D341Med (cell line): ENCODE data around the gene DSG4.
A peak's percentile ranks its signal among the peaks of the same experiment; 100 is the strongest.

ENCODE experiments used
- DNase-seq: peaks from one replicate; pipeline ENCODE4 v3.0.0; 2012; ENCODE audit warnings: low spot score

The DSG4 gene

DNA sequence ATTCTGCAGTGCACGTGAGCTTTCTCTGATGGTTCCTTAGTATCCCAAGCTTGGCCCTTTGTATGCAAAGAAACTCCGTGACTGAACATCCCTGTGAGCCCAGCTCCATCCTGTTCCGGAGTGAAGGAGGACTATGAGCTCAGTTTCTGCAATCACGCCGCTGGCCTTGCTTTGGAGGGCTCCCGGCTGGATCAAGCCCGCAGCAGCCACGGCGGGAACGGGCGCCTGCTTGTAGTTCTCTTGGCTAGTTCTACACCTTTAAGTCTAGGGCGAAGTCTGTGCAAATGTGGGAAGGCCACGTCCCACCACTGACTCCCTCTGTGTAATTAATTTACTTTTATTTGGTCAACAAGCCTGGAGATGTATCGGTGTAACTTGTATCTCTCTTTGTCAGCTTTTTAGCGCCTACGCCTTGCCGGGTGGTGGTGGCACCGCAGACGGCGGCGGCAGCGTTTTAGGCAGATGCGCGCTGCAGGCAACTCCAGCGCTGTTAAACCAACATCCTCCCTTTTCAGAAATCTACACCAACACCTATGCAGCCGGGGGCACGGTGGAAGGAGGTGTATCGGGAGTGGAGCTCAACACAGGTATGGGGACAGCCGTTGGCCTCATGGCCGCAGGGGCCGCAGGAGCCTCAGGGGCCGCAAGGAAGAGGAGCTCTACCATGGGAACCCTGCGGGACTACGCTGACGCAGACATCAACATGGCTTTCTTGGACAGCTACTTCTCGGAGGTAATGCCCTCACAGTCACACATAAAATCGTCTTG is 34.3 kb downstream of the DSG4 start:
- no peak for DNase-seq

DNA sequence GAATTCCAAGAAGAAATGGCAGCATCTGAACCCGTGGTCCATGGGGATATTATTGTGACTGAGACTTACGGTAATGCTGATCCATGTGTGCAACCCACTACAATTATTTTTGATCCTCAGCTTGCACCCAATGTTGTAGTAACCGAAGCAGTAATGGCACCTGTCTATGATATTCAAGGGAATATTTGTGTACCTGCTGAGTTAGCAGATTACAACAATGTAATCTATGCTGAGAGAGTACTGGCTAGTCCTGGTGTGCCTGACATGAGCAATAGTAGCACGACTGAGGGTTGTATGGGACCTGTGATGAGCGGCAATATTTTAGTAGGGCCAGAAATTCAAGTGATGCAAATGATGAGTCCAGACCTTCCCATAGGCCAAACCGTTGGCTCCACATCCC is 36.6 kb downstream of the DSG4 start:
- no peak for DNase-seq

DNA sequence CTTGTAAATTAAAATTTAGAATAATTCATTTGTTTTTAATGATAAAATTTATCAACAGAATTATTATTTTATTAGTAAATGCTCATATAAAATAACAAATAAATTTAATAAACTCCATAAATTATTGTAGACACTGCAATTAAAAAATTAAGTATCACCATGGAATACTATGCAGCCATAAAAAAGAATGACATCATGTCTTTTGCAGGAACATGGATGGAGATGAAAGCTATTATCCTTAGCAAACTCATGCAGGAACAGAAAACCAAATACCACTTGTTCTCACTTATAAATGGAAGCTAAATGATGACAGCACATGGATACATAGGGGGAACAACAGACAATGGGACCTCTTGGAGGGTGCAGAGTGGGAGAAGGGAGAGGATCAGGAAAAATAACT is 41.3 kb downstream of the DSG4 start:
- DNase-seq, result no peak

DNA sequence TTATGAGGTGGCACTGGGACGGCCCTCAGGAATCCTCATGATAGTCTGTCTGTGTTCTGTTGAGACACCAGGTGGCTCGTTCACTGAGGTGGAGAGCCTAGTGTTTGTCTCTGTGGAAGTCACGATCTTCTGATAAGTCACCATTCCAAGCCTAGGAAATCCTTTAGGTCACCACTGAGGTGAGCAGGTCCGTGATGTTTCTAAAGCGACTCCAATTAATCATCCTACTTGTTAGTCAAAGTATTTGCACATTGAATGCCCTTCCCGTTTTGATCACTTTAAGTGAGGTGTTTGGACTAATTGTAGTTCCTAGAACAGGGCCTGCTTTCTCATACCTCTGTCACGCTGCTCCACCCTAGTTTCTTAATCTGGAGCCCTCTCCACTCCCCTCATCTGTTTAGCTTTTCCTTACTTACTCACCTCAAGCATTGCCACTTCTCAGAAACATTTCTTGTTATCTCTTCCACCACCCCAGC is 42.9 kb downstream of the DSG4 start:
- no peak for DNase-seq

GRCh38 chr18:31420032-31420431 is 43.5 kb downstream of the DSG4 start:
- DNase-seq, result no peak

DNA sequence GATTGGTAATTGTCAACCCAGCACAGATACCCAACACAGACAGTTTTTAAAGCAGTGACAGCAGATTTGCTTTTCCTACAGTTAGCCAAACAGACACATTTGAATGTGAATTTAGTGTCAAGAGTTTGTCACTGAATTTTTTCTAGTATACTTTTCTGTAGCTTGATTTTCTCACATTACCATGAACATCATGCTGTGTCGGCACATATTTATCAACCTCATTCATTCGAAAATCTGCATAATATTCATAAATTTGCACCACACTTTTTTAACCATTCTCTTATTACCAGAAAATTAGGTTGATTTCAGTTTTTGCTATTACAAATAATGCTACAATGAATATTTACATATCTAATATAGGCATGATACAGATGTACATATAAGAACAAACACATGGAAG is 43.9 kb downstream of the DSG4 start:
- no peak for DNase-seq

DNA sequence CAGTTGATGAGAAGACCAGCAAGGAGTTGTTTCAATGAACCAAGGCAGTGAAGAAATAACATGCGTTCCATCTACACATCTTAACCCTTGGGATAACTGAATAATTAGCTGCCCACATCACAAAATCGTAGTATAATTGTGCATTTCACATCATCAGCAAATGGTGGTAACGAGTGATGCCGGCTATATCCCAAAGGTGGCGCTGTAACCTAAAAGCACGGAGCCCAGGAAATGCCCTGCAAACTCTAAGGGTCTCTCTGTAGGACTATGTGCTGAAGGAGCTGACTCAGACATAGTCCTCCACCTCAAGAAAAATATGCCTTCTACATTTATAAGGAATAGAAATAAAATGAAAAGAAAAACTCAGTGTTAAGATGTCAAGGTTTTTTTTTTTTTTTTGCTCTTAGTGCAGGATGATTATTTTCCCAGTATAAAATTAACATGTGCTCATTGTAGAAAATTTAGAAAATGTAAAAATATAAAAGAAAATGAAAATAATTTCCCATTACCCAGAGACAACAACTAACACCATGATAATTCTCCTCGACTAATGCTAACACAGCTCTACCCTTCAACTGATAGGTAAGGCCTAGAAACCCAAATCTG is 47.9 kb downstream of the DSG4 start:
- DNase-seq, result peak; percentile 64

- DNase-seq, result no peak
These were observed 49.4 kb downstream of the DSG4 start for GRCh38 chr18:31426021-31426420.

GRCh38 chr18:31426871-31427406 is 50.4 kb downstream of the DSG4 start:
- no peak for DNase-seq

- DNase-seq, result no peak
These were observed 51.6 kb downstream of the DSG4 start for GRCh38 chr18:31428211-31428610.

GRCh38 chr18:31429623-31430022 is 53.0 kb downstream of the DSG4 start:
- no peak for DNase-seq

DNA sequence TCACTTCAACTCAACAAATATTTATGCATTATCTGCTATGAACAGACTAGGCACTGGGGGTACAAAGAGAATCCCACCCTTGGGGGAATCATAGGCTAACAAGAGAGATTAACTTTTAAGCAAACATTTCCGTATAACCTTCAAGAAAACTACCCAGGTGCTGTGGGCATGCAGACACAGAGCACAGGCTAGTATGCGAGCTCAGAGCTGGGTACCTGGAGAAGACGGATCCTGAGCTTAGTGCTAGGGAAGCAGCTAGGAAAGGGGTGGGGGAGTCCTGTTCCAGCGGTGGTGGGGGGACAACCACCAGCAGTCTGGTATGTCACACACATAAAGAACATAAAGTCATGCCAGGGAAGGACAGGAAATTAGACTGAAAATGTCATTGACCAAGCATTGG is 53.5 kb downstream of the DSG4 start:
- no peak for DNase-seq

GRCh38 chr18:31430554-31430953 is 54.0 kb downstream of the DSG4 start:
- DNase-seq, result no peak

DNA sequence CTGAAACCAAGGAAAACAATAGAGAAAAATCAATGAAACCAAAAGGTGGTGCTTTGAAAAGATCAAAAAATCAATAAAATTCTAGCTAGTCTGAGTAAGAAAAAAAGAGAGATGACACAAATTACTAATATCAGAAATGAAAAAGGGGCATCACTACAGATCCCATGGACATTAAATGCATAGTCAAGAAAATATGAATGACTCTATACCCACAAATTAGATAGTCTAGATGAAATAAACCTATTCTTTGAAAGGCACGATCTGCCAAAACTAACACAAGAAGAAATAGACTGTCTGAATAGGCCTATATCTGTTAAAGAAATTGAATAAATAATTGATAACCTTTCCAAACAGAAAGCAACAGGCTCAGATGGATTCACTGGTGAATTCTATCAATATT is 55.7 kb downstream of the DSG4 start:
- no peak for DNase-seq

DNA sequence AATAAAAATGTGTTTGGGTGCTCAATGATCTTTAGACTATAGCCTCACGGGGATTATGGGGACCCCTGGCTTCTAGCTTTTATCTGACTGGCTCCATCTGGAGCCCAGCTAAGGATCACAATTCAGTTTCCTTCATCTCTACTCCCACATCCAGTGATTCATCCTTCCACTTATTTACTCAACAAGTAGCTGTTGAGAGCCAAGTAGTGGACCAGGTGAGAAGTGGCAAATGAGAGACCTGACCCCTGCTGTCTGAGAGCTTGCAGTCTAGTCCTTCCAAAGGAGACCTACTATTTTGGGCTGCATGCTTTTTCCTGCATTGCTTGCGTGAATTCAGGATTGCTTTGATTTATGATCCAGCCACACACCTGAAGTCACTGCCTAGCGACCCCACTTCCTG is 60.2 kb downstream of the DSG4 start:
- no peak for DNase-seq

- DNase-seq, result no peak
These were observed 61.8 kb downstream of the DSG4 start for GRCh38 chr18:31438402-31438801.

- DNase-seq, result no peak
These were observed 63.3 kb downstream of the DSG4 start for GRCh38 chr18:31439807-31440325.

- DNase-seq, result no peak
These were observed 64.2 kb downstream of the DSG4 start for GRCh38 chr18:31440787-31441186.

DNA sequence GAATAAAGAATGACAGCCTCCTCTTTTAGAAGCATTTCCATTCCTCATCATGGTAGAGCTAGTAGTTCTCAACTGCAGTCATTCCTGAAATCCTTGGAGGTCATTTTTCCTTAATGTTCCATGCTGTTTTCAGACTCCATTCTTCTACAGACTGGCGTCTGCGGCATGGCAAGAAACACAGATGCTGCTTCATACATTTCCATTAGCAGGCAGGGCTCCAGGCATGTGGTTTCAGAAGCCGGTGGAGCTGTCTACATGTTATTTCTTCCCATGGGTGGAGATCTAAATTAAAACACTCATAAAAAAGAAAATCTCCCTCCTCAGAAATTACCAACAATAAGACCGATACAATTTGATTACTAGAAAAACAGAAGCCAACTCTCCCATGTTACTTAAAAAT is 64.9 kb downstream of the DSG4 start:
- no peak for DNase-seq

DNA sequence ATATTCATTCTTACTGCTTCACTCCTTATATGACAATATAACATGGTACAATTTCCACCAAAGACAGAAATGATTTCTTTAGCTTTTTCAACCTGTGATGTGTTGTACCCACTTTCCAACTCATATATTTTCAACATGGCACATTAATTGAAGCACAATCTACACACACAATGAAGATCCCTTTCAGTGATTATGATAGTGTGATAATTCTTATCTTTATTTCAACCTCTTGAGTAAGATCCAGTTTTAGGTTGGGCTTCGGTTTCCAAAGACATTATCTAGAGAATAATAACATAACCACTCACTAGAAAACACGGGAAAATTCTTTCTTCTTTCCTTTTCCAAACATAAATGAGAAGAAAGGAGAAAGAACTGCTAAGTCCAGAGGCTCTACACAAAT is 67.6 kb downstream of the DSG4 start:
- DNase-seq, result no peak

DNA sequence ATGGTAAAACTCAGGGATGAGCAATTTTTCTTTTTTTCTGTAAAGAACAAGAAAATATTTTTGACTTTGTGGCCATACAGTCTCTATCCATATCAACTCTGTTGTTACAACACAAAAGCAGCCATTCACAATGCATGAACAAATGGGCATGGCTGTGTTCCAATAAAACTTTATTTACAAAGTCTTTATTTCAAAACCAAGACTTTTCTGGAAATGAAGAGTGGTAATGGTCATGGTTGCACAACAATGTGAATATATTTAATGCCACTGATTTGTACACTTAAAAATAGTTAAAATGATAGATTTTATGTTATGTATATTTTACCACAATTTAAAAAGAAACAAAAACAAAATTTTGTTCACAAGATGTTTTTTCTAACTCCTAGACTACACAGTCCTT is 69.3 kb downstream of the DSG4 start:
- DNase-seq, result no peak

DNA sequence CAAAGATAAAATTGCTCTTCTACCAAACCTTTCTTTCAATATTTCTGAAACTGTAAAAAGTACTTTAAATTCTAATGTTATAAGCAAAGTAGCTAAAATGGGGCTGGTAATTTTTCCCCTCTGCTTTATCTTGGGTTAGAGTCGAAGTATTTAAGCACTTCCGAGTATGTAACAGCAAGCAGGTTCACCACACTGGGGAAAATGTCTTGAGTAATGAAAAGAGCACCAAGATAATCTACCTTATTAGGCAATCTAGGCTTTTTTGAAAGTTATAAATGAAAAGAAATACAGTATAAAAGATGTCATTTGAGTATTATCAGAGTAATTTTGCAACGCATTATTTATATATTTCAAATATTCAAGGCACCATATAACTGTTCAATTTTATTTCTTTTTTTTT is 70.3 kb downstream of the DSG4 start:
- DNase-seq, result no peak

GRCh38 chr18:31447530-31448191 is 71.1 kb downstream of the DSG4 start, which contains the start of gene DSG3:
DSG3 (plus strand) TSS chr18:31447741; CDS start chr18:31447878, 137 bp downstream.
- DNase-seq, result no peak
